ENCODE data around the gene LPCAT3.
"Not testable (repeated sequence)": the region's sequence is repeated elsewhere in the genome, so short reads cannot be mapped to it uniquely, and the experiment has no call there.

The LPCAT3 gene

DNA sequence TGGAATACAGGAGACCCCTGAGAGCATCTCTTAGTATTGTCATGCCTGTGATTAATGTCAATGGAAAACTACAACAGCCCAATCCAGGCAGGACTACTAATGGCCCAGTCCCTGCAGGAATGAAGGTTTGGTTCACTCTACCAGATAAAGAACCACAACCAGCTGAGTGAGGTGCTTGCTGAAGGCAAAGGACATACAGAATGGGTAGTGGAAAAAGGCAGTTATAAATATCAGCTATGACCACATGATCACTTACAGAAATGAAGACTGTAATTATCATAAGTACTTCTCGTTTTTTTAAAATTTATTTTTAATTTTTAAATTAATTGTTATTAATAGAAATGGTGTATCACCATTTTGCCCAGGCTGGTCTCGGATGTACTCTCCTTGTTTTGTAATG lies 17.2 kb upstream of the LPCAT3 start:
- DNase-seq (ENCODE audit: low read depth) = no peak

DNA sequence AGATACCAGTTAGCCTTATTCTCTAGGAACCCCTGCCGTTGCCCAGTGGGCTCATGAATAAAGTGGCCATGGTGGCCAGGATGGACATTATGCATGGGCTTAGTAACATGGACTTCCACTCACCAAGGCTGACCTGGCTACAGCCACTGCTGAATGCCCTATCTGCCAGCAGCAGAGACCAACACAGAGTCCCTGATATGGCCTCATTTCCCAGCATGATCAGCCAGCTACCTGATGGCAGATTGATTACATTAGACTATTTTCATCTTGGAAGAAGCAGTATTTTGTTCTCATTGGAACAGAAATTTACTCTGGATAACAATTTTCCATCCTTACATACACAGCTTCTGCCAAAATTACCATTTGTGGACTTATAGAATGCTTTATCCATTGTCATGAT lies 16.2 kb upstream of the LPCAT3 start:
- no peak for DNase-seq (ENCODE audit: low read depth)

DNA sequence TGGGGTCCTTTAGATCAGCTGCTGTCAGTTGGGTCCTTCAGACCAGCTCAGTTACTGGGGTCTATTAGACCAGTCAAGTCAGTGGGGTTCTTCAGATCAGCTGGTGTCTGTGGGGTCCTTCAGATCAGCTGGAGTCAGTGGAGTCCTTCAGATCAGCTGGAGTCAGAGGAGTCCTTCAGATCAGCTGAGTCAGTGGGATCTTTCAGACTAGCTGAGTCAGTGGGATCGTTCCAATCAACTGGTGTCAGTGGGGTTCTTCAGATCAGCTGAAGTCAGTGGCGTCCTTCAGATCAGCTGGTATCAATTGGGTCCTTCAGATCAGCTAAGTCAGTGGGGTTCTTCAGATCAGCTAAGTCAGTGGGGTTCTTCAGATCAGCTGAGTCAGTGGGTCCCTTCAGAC lies 14.7 kb upstream of the LPCAT3 start:
- no peak for DNase-seq (ENCODE audit: low read depth)

DNA sequence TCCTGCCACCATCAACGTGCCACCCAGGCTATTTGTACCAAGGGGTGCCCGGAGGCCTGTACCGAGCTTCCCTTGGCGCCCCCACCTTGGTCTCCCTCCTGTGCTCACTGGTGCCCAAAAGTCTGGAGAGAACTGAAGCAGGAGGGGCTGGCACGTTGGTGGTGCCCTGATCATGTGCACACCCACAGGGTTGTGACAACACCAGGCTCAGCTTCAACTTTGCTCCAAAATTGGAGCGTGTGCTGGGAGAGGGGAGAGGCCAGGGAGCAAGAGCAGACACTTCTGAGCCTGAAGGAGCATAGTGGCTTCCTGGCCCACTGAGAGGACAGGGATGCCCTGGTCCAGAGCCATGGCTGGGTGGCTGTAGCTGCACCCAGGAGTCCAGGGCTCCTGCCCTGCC lies 13.0 kb upstream of the LPCAT3 start:
- no peak for DNase-seq (ENCODE audit: low read depth)

DNA sequence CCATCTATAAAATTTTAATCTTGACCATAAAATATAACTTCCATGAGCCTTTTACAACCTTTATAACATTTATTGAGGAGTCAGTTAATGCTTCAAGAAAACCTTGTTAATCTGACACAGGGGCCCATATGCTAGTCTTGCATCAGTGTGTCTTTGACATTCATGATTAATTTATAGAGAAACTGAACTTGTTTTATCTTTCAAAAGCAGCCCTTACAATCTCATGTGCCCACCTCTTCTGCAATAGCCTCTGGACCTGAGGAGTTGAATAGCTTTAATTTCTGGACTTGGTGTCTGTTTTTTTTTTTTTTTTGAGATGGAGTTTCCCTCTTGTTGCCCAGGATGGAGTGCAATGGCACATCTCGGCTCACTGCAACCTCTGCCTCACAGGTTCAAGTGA lies 8.6 kb upstream of the LPCAT3 start:
- no peak for DNase-seq (ENCODE audit: low read depth)

DNA sequence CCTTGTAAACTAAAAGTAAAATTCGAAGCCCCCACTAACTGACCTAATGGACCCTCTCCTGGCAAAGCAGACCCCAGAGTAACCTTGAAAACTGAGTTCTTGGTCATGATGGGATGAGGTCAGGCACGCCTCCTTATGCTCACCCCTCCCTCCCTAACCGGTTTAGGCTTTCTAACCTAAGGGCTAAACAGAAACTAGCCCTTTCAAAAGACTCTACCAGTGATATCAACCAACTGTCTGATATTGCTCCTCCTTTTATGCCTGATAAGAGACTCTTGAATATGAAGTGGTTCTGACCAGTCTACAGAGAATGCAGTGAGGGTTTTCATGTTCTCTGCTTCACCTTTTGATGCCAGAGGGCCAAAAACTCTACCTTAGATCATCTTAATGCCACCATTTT lies 4.8 kb upstream of the LPCAT3 start:
- no peak for DNase-seq (ENCODE audit: low read depth)

DNA sequence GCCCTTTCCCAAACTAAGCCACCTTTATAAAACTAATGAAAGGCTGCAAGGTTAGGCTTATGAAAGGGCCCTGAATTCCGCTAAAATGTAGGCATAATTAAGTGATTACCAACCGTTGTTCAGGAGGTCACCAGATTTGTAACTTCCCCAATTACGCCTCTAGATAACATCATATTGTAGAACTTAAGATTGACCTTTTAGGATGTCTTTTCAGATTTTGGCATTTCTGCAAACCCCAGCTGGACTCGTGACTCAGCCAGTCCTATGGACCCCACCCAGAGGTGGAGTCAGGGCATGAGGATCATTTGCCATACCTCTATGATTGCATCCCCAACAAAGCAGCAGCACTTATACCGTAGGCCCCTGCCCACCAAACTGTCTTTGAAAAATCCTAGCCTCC lies 3.7 kb upstream of the LPCAT3 start:
- no peak for DNase-seq (ENCODE audit: low read depth)

DNA sequence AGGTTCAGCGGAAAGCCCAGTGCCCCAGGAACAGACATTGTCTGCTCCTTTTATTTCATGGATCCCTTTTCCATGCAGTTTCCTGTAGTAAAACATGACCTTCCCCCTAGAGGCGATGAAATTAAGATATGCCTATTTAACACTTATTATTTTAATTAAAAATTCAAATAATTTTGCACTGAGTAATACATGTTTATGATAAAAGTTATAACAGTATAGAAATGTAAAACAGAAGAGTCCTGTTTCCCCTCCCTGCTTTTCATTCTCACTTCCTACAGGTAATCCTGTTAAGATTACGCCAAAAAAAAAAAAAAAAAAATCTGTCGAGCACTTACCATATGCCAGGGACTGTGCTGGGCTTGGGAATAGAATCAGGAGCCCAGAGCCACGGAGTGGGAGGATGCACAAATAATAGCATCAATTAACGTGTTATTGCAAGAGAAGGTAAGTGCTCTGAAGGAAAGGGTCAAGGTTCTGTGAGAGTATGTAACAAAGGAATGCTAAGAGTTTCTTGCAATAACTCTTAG lies 830 bp upstream of the LPCAT3 start:
- peak; percentile 25 for DNase-seq (ENCODE audit: low read depth)

DNA sequence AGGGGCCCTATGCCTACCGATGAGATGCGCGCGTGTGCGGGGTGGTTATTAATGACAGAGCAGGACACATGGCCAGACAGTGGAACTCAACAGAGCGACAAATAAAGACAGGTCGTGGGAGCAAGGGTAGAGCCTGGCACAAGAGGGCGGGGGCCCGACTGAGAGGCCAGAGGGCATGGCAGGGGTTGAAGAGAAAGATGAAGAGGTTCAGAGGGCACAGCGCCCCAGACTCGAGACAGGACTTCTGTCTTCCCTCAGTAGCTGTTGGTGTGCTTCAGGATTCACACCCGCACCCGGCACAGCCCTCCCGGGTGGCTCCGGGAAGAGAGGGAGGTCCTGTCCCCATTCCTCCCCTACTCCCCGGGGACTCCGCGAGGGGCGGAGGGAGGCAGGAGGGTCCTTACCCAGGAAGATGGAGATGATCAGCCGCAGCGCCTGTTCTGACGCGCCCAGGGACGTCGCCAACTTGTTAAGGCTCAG lies 366 bp downstream of the LPCAT3 start:
- no peak for DNase-seq (ENCODE audit: low read depth)

DNA sequence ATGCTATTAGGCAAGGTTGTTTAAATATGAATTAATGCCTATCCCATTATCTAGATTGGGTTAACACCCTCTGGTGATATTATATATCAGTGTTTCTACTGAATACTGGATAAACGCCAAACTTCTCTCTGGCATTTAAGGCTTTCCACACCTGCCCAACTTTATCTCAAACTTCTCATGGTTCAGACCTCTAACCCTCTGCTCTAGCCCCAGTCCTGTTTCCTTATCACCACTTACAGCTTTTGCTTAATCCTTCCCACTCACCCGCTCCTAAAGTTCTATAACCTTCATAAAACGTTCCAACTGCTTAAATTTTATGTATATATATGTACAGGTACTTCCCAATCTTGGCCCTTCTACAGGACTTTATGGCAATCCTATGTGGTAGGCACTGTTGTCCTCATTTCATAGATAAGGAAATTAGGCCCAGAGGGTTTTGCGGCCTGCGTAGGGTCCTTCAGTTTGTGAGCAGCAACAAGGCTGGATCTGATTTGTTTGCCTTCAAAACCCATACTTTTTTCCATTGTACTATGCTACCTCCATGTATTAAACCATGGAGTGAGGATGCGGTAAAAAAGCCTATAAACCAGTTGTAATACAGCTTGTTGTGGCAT lies 1.2 kb downstream of the LPCAT3 start:
- no peak for DNase-seq (ENCODE audit: low read depth)

DNA sequence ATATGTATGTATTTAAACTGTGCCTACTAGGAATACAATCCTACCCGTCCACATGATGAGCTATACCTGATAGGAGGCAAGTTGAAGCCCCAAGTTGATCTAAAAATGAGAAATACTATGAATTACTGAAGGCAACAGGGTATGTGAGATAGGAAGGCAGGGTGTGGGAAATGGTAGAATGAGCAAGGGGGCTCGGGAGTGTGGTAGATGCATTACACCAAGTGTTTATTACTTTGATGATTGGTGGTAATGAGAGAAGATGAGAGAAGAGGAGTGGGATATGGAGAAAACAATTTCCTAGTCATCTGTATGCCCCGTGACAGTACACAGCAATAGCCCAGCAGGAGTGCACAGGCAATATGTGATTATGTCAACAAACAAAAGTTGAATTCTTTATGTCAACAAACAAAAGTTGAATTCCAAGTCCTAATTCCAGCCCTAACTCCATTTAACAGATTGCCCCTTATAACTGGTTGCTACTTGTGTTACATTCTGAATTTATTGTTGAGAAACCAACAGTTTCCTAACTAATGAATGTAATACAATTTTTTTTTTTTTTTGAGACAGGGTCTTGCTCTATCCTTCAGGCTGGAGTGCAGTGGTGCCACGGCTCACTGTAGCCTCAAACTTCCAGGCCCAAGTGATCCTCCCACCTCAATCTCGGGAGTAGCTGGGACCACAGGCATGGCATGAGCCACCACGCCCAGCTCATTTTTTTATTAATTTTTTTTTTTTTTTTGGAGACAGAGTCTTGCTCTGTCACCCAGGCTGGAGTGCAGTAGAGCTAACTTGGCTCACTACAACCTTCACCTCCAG lies 2.5 kb downstream of the LPCAT3 start:
- no peak for DNase-seq (ENCODE audit: low read depth)

DNA sequence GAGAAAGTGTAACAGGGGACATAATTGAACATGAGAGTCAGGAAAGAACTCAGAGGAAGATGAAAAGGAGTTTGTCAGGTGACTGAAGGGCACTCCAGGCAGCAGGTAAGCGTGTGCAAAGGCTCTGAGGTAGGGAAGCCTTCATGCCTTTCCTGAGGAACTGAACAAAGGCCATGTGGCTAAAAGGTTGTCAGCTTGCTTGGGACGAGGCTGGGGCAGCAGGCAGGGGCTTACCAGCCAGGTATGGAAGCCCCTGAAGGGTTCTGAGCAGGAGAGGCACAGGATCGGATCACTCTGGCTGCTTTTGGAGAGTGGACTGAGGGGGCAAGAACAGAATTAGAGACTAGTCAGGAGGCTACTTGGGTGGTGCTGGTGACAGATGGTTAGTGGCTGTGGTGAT lies 5.2 kb downstream of the LPCAT3 start:
- no peak for DNase-seq (ENCODE audit: low read depth)

DNA sequence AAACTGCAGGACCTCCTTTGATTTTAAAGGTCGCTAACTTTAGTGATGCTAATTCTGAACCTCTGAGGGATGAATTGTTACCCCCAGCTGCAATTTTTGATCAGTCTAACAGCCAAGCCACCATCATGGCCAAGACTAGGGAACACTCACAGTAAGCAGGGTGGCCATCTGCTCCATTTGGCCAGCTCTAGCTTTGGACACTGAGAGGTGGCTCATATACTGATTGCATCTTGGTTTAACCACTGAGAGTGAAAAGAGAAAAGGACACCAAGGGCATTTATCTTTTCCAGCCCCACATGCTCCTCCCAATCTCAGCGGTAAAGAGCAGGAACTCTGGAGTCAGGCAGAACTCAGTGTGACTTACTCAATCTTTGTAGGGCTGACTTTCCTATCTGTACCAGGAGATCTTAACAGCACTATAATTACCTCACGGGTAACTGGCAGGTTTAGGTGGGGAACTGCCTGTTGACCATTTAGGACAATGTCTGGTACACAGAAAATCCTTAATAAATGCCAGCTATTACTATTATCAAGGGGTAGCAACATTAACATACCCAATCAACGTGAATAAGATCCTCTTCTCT lies 6.2 kb downstream of the LPCAT3 start:
- no peak for DNase-seq (ENCODE audit: low read depth)

DNA sequence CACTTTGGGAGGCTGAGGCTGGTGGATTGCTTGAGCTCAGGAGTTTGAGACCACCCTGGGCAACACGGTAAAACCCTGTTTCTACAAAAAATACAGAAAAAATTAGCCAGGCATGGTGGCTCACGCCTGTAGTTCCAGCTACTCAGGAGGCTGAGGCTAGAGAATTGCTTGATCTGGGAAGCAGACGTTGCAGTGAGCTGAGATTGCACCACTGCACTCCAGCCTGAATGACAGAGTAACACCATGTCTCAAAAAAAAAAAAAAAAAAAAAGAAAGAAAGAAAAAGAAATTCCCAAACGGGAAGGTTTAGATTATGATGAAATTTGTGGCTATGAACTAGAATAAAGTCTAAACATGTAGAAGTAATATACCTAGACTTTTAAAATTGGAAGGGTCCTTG lies 6.9 kb downstream of the LPCAT3 start:
- not testable (repeated sequence) for DNase-seq (ENCODE audit: low read depth)

DNA sequence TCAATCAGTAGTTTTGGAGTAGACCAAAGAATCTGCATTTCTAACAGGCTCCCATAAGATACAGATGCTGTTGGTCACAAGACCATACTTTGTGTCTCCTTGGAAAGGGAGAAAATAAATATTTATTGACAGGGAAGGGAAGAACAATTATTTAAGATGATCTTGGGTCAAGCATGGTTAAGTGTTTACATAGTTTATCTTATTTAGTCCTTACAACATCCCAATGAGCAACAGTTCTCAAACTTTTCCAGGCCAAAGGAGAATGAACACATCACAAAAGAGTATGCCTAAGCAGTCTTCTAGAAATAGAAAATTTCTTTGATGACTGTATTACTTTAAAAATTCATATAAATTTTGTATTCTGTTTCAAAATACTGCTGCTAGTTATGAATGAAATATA lies 8.8 kb downstream of the LPCAT3 start:
- DNase-seq (ENCODE audit: low read depth) = no peak

DNA sequence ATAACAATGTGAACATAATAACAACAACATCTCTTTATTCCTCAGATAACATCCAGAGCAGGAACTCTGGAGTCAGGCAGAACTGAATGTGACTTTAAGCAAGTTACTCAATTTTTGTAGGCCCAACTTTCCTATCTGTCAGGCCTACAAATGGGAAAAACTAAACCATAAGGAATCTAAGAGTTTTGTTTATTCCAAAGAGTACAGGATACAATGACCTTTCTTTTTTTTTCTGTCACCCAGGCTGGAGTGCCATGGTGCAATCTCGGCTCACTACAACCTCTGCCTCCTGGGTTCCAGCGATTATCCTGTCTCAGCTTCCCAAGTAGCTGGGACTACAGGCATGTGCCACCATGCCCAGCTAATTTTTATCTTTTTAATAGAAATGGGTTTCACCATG lies 9.4 kb downstream of the LPCAT3 start:
- DNase-seq (ENCODE audit: low read depth) = no peak

DNA sequence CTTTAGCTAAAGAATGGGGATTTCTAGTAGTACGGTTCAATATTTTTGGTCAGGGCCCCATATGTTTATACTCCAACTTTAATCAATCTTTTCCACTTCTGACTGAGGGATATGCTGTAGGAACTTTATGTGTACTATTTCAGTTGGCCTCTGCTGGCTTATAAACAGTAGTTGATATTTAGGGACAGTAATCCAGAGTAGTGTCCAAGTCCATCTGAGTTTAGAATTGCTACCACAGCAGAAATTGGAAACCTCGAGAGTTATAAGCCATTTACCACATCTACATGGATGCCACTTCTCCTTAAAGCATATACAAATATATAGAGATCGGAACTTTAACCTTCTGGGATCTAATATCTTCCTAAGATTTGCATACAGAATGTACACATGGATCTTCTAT lies 11.6 kb downstream of the LPCAT3 start:
- DNase-seq (ENCODE audit: low read depth) = no peak

DNA sequence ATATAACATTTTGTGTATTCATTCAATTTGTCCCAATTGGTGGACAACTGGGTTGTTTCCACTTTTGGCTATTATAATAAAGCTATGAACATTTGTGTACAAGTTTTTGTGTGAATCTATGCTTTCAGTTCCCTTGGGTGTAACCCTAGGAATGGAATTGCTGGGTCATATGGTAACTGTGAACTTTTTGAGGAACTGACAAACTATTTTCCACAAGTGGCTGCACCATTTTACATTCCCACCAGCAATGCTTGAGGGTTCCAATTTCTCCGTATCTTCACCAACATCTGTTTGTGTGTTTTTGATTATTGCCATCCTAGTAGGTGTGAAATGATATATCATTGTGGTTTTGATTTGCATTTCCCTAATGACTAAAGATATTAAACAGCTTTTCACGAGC lies 13.0 kb downstream of the LPCAT3 start:
- DNase-seq (ENCODE audit: low read depth) = no peak

DNA sequence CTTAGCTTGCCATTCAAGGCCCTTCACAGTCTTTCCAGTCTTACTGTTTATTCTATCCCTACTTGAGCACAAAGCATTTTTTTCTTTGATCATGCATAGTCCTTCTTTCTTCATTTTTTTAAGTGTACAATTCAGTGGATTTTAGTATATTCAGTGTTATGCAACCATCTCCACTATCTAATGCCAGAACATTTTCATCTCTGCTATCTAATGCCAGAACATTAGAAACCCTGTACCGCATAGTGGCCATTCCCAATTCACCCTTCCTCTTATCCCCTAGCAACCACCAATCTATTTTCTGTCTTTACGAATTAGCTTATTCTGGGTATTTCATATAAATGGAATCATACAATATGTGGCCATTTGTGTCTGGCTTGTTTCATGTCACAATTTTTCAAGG lies 13.4 kb downstream of the LPCAT3 start:
- no peak for DNase-seq (ENCODE audit: low read depth)

DNA sequence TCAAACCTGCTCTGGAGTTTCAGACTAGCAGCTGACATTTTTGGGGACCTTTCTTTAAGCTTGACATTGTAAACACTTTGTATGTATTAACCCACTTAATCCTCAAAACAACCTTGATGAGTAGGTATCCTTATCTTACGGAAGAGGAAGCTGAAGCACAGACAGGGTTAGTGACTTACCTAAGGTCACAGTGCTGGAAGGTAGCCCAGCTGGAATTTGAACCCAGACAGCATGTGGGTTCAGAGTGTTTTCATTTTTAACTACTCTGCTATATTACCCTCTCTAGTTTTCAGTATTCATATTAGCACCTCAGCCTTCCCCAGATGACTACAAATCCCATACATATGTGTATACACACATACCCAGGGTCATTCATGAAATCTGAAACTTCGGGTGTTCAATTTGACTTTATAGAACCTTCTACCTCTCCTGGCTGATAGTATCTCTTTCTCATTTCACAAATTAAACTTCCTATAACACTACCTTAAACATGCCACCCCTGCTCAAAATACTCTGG lies 13.9 kb downstream of the LPCAT3 start:
- no peak for DNase-seq (ENCODE audit: low read depth)

DNA sequence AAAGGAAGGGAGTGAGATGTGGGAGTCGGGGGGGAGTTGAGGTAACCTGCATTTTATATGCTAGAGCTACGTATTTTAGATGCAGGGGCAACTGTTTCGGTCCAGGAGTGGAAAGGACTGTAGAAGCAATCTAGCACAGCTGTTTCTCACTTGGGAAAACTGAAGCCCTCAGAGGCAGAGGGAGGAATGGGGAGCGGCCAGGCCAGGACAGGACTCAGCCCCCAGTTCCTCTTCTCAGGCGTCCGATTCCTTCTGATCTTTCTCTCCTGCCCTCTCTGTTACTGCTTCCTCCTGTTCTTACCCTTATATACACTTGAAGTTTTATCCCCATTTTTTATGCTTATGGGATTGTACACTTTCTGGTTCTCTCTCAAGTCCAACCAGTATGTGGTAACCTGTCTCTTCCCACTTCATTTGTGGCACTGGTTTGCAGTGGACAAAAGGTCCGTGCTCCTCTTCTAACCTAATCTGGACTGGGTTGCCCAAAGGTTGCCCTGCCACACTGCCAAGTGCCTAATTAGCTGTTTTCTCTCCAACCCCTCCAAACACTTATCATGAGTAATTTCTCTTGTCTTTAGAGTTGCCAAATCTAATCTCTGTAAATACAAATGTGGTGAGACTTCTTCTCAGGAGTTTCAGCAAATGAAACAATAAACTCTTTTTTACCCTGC lies 16.2 kb downstream of the LPCAT3 start:
- no peak for DNase-seq (ENCODE audit: low read depth)

DNA sequence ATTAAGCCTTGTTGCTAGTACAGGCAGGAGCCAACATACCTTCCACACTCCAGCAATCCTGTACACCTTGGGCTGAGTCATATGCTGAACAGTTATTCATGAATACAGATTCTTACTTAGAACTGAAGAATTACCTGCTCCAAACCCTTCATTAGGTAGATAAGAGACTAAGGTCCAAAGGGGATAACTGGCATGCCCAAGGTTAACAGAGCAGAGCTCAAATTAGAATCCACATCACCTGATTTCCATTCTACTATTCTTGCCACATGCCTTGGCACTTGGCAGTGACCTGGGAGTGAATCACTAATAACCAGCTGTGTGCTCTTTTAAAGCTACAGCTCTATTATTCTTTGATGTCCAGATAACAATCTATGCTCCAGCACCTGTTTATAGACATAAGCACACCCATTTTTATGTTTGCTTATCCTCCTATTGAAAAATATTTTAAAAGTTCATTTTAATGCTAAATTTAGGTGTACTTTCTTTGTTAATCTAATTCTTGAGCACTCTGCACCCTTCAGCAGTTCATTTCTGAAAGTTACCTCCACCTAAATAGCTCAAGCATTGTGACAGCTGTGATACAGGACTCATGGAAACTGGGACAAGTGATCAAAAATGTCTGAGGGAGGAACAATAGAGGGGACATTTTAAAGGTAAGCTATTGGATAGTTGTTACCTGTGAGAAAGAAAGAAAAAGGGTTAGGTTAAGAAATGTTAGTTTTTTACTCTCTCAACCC lies 19.4 kb downstream of the LPCAT3 start:
- no peak for DNase-seq (ENCODE audit: low read depth)

Measured in ELR (cell line).